Stimulated activated CD8-positive, alpha-beta memory T cell treated with anti-CD3 and anti-CD28 coated beads, Interleukin-12 subunit alpha, Interleukin-12 subunit beta, amount 100 ng/mL, for 24 hours (primary cell): Measurements from ENCODE around the gene IGF2BP1.

Experiments used
- DNase-seq: peaks from one replicate; pipeline ENCODE4 v3.0.0-alpha.2; 2020; ENCODE audit errors: extremely low read depth

The IGF2BP1 gene

DNA sequence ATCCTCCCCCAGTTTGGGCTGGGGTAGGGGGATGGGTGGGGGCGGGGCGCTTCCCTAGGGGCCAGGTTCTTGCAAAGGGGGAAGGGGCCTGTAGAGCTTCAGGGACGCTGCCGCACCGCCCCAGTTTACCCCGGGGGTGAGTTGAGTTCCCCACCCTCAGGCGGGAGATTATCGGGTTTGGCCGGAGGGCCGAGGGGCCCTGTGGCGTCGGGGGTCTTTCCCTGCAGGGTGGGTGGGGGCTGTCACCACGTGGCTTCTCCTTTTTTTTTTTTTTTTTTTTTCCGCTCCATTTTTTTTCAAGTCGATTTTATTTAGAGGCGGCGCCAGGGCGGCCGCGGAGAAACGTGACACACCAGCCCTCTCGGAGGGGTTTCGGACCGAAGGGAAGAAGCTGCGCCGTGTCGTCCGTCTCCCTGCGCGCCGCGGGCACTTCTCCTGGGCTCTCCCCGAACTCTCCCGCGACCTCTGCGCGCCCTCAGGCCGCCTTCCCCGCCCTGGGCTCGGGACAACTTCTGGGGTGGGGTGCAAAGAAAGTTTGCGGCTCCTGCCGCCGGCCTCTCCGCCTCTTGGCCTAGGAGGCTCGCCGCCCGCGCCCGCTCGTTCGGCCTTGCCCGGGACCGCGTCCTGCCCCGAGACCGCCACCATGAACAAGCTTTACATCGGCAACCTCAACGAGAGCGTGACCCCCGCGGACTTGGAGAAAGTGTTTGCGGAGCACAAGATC lies at the start of gene IGF2BP1:
Gene IGF2BP1 (plus strand): TSS at position 283 of the 724 bp plus-strand sequence. CDS start 361 bp downstream, at position 644.
- no peak for DNase-seq

DNA sequence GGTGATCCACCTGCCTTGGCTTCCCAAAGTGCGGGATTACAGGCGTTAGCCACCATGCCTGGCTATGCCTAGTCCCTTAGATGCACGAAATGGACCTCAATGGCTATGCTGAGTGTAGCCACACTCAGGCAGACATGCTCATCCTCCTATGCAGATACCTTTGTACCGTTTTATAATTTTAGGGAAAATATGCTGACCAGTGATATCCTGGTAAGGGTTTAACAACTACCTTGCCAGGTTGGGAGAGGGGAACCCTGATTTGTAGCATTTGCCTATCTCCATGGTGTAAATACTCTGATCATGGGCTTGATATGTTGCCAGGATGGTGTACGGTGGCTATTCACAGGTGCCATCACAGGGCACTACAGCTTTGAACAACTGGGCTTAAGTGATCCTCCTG lies 45.6 kb upstream of the IGF2BP1 start:
- DNase-seq: no peak

DNA sequence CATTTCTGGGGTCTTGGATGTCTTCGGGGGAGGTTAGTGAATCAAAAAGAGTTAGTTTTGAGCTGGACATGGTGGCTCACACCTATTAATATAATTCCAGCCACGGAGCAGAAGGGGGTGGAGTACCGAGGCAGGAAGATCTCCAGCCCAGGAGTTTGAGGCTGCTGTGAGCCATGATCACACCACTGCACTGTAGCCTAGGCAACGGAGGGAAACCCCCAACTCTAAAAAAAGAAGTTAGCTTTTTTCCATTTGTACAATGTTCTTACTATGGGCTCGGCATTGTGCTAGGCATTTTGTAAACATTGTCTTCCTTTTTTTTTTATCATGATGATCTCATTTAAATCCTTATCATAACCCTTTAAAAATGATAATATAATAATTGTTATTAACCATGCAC lies 44.3 kb upstream of the IGF2BP1 start:
- no peak for DNase-seq

DNA sequence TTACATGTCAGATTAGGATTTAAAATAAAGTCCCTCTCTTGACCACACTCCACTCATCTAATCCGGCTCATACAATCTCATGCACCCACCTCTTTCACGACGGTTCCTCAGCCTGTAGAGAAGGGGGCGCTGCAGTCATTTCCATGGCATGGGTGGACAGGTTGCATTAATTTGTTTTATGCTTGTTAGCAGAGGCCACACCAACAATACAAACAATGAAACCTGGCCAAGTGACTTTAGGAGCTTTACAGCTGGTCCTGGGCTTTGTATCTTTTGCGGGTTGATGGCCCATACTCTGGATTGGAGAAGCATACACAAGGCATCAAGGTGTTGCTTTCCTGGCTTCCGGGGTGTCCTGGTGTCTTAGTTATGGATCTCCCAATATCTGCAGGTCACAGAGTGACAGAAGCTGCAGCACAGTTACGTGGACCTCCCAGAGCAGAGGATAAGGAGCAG lies 42.9 kb upstream of the IGF2BP1 start:
- no peak for DNase-seq

DNA sequence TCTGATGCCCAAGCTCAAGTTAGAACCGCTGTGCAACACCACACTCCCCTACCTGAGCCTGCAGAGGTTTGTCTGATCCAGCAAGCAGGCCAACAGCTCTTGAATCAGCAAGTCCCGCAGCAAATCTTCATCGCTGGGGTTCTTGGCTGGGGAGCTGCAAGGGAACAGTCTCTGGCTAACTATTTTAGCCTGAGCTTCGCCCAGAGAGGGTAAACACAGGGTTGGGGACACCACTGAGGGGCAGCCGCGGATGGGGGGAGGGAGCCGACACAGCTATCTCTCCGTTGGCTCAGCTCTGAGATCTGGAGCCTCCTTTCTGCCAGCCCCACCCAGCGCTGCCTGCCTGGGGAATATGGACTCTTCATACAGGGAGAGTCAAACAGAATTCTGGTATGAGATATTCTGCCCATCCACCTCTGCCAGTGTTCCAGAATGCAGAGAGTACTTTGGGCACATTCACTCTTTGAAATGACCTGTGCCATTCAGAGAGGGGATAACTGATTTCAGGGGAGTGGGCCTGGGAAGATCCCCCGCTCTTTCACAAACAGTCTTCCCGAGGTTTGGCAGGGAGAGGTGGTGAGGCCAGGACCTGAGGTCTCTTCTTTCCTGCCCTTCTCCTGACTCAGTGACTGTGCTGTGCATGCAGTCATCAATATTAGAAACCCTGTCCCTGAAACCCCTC lies 36.2 kb upstream of the IGF2BP1 start:
- no peak for DNase-seq

DNA sequence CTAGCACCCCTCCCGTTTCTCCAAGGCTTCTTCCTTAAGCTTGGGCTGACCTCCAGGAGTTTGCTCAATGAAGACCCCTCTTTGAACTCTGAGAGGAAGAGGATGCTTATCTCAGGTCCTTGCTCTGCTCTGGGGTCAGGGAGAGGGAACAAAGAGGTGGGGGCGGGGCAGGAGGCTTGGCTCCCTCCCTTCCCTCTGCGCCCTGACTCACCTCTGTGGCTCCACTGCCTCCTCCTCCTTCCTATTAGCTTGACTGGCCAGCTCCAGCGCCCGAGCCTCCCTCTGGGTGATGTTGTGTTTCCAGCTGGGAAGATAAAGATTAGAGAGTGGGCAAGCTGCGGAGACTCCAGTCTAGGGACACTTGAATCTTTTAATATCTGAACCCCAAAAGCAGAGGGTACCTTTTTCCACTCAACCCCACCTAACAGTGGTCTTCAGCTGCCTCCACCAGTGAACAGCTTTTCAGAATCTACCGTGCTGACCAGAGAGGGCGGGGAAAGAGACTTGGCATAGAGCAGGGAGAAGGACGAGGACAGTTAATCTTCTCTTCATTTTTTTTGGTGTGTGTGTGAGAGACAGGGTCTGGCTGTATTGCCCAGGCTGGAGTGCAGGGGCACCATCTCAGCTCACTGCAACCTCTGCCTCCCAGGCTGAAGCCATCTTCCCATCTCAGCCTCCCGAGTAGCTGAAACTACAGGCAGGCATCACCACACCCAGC lies 35.5 kb upstream of the IGF2BP1 start:
- no peak for DNase-seq

DNA sequence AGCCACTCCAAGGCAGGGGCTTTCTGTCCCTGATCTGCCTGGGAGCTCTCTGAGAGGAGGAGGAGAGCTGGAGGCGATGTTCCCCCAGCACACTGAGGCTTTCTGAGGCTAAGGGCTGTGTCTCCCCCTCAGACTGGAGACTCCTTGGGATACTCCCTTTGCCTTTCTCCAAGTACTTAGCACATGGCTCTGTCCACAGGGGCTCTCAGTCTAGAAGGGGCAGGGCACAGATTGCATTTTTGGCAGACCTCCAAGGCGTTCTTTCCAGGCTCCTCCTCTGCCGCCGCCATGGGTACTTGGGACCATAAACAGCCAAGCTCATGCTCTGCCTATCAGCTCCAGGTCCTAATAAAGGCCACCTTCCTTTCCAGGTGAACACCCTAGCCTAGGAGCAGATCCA lies 27.0 kb upstream of the IGF2BP1 start:
- no peak for DNase-seq

DNA sequence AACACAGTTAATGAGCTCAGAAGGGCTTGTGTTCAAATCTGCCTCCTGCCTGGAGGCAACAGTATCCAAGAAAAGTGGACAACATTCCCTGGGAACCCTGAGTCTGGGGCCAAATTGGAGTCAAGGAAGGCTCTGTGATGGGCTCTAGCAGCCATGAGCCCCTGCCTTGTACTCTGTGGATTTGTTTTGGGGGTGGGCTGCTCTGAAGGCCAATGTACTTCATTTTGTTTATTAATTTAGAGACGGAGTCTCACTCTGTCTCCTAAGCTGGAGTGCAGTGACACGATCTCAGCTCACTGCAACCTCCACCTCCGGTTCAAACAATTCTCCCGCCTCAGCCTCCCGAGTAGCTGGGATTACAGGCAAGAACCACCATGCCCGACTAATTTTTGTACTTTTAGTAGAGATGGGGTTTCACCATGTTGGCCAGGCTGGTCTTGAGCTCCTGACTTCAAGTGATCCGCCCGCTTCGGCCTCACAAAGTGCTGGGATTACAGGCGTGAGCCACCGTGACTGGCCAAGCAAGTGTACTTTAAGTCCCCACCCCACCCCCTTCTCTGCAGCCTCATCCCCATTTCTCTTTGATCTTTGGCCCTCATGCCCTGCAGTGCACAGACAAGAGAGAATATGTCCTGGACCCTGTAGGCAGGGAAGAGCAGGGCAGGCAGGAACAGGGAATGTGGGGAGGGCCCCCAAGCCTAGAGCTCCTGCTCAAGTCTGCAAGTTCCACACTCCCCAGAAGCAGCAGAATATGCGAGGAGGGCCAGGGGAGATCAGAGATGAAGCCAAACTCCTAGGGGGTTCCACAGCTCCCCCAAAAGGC lies 26.1 kb upstream of the IGF2BP1 start:
- no peak for DNase-seq

DNA sequence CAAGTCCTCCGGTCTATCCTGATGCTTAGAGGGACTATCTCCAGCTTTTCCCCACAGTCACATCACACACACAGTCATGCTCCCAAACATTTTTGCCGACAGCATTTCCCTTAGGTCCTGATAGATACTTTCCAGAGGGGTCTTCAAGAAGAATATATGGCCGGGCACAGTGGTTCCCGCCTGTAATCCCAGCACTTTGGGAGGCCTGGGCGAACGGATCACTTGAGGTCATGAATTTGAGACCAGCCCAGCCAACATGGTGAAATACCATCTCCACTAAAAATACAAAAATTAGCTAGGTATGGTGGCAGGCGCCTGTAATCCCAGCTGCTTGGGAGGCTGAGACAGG lies 24.5 kb upstream of the IGF2BP1 start:
- no peak for DNase-seq

DNA sequence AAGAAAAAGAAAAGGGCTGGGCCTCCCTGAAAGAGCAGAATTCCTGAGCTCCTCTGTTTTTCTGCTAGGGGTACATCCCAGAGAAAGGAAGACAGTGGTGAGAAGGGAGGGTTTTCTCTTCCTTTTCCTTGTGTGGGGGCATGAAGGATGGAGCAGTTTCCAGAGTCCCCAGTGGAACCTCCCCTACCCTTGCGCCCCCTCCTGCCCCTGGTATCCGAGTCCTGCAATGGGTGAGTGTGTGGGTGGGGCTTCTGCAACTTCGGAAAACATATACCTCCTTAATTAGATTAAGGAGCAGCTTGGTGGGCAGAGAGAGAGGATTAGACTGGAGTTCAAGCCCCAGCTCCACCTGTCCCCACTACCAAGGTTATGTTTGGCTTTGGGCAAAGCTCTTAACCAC lies 23.4 kb upstream of the IGF2BP1 start:
- DNase-seq: no peak

DNA sequence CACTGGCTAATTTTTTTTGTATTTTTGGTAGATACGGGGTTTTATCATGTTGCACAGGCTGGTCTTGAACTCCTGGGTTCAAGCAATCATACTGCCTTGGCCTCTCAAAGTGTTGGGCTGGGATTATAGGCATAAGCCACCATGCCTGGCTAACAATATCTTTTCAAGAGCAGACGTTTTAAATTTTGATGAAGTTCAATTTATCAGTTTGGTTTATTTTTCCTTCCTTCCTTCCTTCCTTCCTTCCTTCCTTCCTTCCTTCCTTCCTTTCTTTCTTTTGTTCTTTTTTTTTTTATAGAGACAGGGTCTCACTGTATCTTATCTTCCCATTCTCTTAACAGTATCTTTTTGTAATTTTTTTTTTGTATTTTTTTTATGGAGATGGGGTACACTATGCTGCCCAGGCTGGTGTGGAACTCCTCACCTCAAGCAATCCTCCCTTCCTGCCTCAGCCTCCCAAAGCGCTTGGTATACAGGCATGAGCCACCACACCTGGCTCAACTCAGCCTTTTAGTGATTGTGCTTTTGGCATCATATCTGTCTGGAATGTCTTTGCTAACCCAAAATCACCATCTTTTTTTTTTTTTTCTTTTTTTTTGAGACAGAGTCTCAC lies 15.2 kb upstream of the IGF2BP1 start:
- DNase-seq: no peak

DNA sequence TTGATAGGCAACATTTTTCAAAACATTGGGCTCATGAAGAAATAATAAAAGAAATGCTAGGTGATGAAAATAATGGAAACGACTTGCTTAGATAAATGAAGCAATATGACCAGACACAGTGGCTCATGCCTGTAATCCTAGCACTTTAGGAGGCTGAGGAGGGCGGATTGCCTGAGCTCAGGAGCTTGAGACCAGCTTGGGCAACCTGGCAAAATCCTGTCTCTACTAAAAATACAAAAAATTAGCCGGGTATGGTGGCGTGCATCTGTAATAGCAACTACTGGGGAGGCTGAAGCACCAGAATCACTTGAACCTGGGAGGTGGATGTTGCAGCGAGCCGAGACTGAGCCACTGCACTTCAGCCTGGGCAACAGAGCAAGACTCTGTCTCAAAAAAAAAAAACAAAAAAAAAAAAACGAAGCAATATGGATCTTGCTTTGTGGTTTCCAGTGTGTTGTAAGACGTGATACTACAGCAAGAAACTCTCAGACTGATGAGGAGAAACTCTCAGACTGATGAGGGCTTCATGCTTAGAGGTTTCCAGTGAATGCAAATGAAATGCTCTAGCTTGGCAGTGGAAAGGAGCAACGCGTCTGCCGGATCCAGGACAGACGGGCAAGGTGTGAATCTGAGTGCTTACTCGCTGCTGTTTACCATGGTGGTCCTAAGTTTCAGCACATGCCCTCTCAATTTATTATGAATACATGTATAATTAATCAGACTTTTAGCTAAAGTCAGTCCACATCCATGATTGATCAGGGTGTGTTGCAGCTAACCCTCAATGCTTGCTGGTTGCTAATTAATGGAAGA lies 11.5 kb upstream of the IGF2BP1 start:
- no peak for DNase-seq

DNA sequence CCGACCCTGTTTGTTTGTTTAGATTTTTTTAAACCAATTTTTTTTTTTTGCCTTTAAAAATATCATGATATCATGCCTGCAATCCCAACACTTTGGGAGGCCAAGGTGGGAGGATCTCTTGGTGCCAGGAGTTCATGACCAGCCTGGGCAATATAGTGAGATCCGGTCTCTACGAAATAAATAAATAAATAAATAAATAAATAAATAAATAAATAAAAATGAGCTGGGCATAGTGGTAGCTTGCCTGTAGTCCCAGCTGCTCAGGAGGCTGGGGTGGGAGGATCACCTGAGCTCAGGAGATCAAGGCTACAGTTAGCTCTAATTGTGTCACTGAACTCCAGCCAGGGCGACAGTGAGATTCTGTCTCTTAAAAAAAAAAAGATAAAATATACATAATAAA lies 8.1 kb upstream of the IGF2BP1 start:
- DNase-seq: no peak

DNA sequence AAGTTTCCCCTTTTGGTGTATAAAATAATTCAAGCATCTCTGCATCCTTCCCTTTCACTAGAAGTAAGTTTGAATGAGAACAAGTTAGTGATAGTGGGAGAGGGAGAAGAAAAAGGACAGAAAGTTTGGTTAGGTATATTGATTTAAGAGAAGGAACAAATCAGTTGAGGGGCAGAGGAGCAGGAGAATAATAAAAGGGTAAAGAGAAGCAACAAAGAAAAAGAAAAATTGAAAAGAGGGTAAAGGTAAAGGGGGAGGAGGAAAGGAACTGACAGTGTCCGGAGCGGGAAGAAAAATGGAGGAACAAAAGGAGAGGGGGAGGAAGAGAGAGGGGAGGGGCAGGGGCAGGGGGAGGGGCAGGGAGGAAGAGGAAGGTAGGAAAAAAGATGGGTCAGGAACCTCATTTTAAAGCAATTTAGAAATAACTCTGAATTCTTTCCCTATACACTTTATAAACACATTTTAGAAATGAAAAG lies 6.3 kb upstream of the IGF2BP1 start:
- DNase-seq: no peak

DNA sequence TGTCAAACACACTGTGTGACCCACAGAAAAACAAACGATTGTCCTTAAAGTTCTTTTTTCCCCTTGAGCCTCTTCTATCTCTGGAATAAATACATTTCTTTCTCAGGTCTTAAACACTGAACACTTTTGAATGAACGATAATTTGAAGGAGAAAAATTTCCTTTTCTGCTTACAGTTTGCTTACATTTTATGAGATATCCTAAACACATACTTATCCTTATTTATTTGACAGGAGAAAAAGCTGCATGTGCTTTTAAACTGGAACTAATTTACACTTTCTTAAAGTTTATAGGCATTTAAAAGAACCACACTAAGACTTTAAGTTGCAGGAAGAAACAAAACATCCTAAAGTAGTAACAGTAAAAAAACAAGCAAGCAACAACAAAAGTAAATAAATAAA lies 4.7 kb upstream of the IGF2BP1 start:
- no peak for DNase-seq

DNA sequence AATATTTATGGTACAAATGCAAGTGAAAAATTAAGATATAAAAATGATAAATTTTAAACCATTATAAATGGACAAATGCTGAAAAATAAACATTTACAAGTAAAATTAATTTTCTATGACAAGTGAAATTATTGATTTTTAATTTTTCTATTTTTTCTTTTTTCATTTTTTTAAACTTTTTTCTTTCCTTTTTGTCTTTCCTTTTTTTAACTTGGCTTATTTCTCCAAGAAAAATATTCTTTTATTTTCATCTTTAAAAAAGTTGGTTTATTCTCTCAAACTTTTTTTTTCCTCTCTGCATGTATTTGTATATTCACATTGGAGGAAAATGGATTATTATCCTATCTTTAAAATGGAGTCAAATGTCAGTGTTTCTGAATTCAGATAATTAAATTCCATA lies 3.9 kb upstream of the IGF2BP1 start:
- no peak for DNase-seq

DNA sequence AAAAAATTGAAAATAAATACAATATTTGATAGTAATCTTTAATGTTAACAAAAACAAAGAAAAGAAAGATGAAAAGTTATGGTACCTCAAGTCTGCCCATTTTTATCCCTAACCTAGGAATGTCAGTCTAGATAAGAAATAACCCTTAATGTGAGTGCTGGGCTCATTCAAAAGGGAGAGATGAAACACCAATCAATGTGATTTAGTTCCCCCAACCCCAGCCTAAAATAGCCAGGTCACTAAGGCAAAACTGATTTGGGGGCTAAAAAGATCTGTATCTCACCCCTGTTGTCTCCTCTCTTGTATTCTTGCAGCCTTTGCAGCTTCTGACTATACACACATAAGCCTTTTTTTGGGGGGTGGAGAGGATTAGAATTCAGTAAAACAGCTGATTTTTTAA lies 3.2 kb upstream of the IGF2BP1 start:
- DNase-seq: no peak

DNA sequence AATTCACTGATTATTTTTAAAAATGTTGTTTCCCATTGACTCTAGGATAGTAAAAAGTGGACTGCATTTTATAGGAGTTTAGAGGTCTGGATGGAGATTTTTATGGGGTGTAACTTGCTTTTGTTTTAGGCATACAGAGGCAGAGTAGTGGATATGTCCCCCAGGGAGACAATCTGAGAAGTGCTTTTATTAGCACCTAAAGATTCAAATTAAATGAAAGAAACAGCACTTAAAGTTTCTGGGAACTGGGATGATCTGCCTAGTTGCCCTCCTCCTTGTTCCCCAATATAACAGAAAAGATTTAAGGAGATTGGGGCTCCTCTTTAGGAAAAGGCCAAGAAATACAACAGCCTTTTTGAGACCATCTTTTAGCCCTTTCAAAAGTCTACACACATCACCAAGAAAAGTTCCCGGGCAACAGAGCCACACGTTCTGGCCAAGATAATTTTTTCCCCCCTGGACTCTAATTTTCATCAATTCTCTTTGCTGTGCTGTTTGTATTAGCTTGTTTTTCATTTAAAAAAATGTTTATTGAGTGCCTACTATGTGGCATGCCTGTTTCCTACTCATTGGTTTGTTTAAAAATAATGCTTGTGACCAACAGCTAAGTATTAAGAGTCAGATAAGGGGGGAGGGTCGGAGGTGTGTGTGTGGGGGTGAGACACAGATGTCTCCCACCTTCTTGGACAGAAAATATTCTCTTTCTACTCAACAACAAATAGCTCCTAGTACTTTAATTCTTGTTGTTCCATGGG lies 2.5 kb upstream of the IGF2BP1 start:
- DNase-seq: no peak

DNA sequence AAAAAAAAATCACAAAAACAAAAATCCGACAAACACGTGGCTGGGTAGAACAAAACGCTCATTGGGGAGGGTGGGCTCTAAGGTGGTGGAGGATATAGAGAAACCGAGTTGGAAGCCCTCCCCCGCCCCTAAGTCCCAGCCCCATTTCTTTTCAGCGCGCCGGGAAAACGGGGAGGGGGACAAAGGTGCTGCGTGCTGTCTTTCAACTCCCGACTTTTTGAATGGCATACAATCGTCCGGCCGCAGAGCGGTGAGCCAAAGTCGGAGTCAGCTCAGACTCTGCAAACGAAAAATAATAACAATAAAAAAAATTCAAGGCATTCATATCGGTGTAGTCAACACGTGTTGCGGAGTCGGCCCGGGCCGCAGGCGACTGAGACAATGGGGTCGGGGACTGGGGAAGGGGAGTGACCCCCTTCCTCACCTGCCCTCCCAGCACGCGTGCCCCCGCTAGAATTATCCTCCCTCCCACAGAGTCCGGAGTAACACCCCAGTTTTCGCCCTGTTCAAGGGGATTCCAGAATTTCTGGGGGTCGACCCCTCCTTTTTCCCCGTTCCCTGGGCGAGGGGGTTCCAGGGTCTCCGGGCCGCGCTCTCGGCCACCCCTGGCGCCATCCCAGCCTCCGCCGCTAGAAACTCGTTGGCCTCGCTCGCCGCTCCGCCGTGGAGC lies 1.7 kb upstream of the IGF2BP1 start:
- DNase-seq: no peak
